ENCODE results near the gene MAB21L3. TPM values are rescaled to one million over a fixed set of nuclear protein-coding genes. Genes with fewer than 3 reads are reported as not detected.

Gene MAB21L3
- total RNA-seq, 1 experiment from 2014 or later: not detected

- Histone ChIP-seq H3T11ph (ENCODE audit: low read length) (no peak overlapping the region), H4K8ac (replicated peaks; ENCODE audit: insufficient read length, low read depth, low read length) (no peak overlapping the region), H3K79me1 (ENCODE audit: insufficient read depth, low read depth, low read length, poor library complexity, severe bottlenecking) (no peaks in the 10 kb centered on the region), H3K4me2 (ENCODE audit: insufficient read depth, insufficient read length, low read length) (no peak overlapping the region), H2BK120ac (ENCODE audit: low read depth, low read length, poor library complexity, severe bottlenecking) (no peak overlapping the region), H2AK5ac (ENCODE audit: insufficient read length, low read length) (no peak overlapping the region), H3K23me2 (ENCODE audit: insufficient read length, low read depth, low read length, poor library complexity, severe bottlenecking) (no peaks in the 10 kb centered on the region), H2BK20ac (ENCODE audit: low read depth, low read length, poor library complexity, severe bottlenecking) (no peak overlapping the region), H3K56ac (ENCODE audit: insufficient read length, low read depth, low read length) (no peak overlapping the region), H3K18ac (ENCODE audit: insufficient read length, low read depth, low read length) (no peak overlapping the region), H3K14ac (ENCODE audit: insufficient read depth, low read length) (no peak overlapping the region), H4K20me1 (ENCODE audit: control insufficient read depth, insufficient read depth, insufficient read length) (no peaks in the 10 kb centered on the region), H4K91ac (ENCODE audit: insufficient read length, low read depth, low read length) (no peak overlapping the region), H4K5ac (ENCODE audit: insufficient read length, low read depth, low read length) (no peak overlapping the region), H3K23ac (ENCODE audit: insufficient read length, low read depth, low read length) (no peak overlapping the region), H3K79me2 (ENCODE audit: insufficient read depth, low read length) (no peaks in the 10 kb centered on the region), H3K4ac (ENCODE audit: low read depth, low read length) (no peak overlapping the region), H2BK15ac (ENCODE audit: low read depth, low read length) (no peak overlapping the region), H3K27ac (ENCODE audit: insufficient read length, low read depth, low read length) (no peak overlapping the region), H2BK5ac (ENCODE audit: insufficient read length, low read length) (no peak overlapping the region), H2AFZ (ENCODE audit: low read length) (no peak overlapping the region), H2BK12ac (ENCODE audit: insufficient read length, low read depth, low read length) (no peak overlapping the region), H3K4me1 (ENCODE audit: insufficient read depth, low read length) (no peaks in the 10 kb centered on the region), H3K9ac (ENCODE audit: extremely low read depth, insufficient read length, low read length) (no peak overlapping the region), H3K9me3 (ENCODE audit: control insufficient read depth, low read depth, low read length) (no peaks in the 10 kb centered on the region), H3K27me3 (ENCODE audit: insufficient read depth, low read length) (no peaks in the 10 kb centered on the region)
- peaks cover 14% of the 10 kb centered on the region for H3K27me3 Mint-ChIP-seq (ENCODE audit: low read depth)
- no peak for DNase-seq
- no peaks in the 10 kb centered on the region; a peak in 1 of 7 replicates for H3K36me3 Mint-ChIP-seq (ENCODE audit: insufficient read depth in 1 of 3, low read depth in 3 of 3)
- no CpG with 5 or more reads among the region's 2 CpGs for WGBS (ENCODE audit: extremely low coverage, insufficient read length, low lambda C conversion rate)
- no peak for TF ChIP-seq CTCF (conservative IDR thresholded peaks at IDR 0.05)
- H3K4me1 Mint-ChIP-seq: peaks cover 7% of the 10 kb centered on the region in 2 experiments; a peak in 3 of 4 replicates
- no peak overlapping the region for H3K27ac Mint-ChIP-seq
- H3K9me3 Mint-ChIP-seq: peaks cover 0 to 2% of the 10 kb centered on the region in 2 experiments; a peak in 2 of 5 replicates
- no peak overlapping the region for H3K4me3 Mint-ChIP-seq
Measured at GRCh38 chr1:116161390-116161789, 50.2 kb downstream of the MAB21L3 start.
